Measurements from ENCODE around the gene DRC3. TPM values are rescaled to one million over a fixed set of nuclear protein-coding genes. Genes with fewer than 3 reads are reported as not detected.
A peak's percentile ranks its signal among the peaks of the same experiment; 100 is the strongest.

Gene DRC3
- polyA plus RNA-seq: 1 to 10 TPM in 2 of 3 donors, under 1 TPM in 1; 0.43 to 3.1 (median 1.9) TPM

- H3K27ac ChIP-seq (ENCODE audit: low read depth, low read length): no peak within 1 kb of the TSS
- 0 to 1% (median 0%) methylated on average over 52 to 59 of the region's 59 CpGs for WGBS, 3 donors
Observed at GRCh38 chr17:17972126-17972951, at the start of gene DRC3, which contains the start of gene TOM1L2. DRC3 (plus strand) TSS chr17:17972862; CDS start chr17:17977599, 4,737 bp downstream. TOM1L2 (minus strand) TSS chr17:17972400; CDS start chr17:17972313, 87 bp downstream.

DNA sequence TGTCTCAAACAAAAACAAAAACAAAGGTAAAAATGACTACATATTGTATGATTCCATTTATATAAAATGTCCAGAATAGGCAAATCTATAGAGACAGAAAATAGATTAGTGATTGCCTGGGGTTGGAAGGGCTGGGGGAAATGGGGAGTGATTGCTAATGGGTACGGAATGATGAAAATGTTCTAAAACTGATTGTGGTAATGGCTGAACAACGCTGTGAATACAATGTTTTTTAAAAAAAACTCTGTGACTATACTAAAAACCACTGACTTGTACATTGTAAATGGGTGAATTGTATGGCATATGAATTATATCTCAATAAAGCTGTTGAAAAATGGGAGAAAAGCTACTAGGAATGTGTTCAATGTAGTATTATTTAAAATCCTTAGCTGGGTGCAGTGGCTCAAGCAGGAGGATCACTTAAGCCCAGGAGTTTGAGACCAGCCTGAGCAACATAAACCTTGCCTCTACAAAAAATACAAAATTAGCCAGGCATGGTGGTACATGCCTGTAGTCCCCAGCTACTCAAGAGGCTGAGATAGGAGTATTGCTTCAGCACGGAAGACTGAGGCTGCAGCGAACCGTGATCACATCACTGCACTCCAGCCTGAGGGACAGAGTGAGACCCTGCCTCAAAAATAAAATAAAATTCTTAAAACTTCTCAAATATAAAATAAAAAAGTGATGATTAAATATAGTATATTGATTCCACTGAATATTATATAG, 48.4 kb upstream of the DRC3 start:
- WGBS, 3 donors: 96 to 98% (median 98%) methylated on average over 5 of the region's 5 CpGs
- no peak overlapping the region for H3K27ac ChIP-seq (ENCODE audit: low read depth, low read length)

DNA sequence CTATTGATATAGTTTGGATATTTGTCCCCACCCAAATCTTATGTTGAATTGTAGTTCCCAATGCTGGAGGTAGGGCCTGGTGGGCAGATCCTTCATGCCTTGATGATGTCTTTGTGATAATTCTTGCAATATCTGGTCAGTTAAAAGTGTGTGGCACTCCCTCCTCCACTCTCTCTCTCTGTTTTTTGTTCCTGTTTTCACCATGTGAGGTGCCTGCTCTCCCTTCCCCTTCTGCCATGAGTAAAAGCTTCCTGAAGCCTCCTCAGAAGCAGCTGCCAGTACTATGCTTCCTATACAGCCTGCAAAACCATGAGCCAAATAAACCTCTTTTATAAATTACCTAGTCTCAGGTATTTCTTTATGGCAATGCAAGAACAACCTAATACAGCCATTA, 47.8 kb upstream of the DRC3 start:
- no peak overlapping the region for H3K27ac ChIP-seq (ENCODE audit: low read depth, low read length)

DNA sequence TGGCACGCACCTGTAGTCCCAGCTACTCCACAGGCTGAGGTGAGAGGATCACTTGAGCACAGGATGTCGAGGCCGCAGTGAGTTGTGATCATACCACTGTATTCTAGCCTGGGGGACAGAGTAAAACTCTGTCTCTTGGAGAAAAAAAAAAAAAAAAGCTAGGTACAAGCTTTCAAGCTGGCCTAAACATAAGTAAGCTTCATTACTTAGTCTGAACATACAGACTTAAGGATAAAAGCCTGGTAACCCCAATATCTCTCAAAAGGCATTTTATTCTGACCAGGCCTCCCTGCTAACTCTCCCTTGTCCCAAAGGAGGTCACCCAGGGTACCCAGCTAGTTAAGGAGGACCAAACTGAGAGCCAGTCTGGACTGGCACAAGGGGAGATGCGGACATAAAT, 46.6 kb upstream of the DRC3 start:
- 84 to 98% (median 84%) methylated on average over 4 of the region's 4 CpGs for WGBS, 3 donors

DNA sequence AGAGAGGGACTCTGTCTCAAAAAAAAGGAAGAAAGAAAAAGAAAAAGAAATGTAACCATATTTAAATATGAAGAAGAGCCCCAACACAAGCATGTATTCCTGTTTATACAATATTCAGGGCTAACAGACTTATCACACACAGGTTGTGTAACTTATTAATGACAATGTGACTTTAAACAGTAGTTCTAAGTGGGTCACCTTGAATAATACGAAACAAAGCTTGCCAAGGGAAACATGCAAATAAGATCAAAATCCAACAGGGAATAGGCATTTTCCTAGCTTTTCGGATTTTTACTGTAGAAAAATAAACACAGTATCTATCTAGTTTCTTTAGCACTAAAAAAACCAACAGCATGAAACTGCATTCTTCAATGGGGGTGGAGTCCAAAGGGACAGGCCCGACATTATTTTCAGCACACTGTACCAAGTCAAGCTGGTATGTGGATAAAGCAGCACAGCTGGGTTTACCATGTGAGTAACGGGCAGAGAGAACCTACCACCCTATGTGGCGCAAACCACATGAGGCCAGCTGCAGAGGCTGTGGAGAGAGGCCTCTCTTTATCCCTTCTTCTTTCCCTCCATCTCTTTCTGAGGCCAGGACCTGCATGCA, 45.7 kb upstream of the DRC3 start:
- no peak overlapping the region for H3K27ac ChIP-seq (ENCODE audit: low read depth, low read length)
- 27 to 69% (median 64%) methylated on average over 5 of the region's 5 CpGs for WGBS, 3 donors

More for the DNA sequence above, 46.6 kb upstream of the DRC3 start:
- no peak overlapping the region for H3K27ac ChIP-seq (ENCODE audit: low read depth, low read length)

DNA sequence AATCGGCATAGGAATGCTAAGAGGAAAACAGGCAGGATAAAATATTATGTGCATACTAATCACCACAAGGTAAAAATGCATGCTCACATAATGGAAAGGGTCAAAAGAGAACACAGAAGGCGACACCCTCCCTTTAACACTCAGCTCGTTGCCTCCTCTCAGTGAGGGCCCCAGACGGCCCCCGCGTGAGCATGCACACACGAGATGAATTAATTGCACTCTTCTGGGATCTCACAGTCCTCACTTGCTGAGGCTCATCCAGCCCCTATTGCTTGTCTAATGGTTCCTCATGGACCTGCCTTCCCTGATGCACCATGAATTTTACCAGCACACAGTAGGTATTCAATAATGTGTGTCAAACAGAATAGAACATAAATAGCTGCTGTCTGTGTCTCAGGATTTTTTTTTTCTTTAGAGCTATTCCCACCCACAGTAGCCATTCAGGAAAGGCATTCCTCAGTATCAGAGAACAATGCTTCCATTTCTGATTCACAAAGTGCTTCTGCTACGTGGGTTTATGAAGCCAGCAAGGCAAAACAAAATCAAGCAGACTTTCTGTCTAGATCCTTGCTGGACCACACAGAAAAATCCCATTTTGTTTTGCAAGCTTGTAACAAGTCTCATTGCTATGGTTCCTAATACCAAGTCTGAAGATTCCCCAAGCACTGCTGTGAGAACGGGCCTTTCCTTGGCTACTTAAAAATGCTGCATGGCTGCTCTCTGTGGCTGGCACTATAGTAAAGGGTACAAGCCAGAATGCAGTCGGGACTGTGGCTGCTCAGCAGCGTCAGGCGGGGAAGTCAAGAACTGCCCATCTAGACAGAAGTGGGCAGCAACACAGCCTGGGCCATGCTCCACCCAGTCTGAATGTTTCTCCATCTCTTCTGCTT, 44.0 kb upstream of the DRC3 start:
- H3K27ac ChIP-seq (ENCODE audit: low read depth, low read length): no peak overlapping the region
- WGBS, 3 donors: 68 to 73% (median 72%) methylated on average over 12 of the region's 12 CpGs

DNA sequence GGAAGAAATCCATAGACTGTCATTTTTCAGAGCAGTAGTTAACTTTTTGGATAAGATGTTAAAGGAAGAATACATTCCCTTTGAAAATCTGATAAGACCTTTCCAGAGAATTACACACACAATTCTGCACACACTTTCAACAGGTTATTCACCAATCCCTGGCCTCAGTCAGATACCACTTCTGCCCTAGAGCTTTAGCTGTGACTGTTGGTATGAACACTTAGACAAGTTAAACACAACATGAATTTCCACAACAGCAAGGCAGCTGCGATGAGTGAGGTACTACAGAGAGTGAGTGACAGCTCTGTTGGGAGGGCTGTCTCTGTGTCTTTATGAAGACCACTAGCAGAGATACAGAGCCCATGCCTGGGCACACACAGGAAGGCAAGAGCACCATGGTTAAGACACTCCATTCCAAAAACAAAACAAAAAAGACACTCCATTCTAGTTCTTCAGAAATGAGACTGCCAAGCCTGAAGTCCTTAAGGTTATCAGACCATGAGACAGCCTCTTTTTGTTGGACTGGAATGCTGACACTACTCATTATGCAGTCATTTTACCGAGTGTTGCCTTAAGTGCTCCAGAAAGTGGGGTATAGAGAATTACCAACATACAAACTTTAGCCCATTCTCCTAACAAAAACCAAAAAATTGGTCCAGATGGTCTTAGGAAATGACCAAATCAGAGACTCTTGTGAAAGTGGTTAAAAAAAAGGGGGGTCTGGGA, 42.8 kb upstream of the DRC3 start:
- 55 to 79% (median 78%) methylated on average over 2 of the region's 2 CpGs for WGBS, 3 donors
- no peak overlapping the region for H3K27ac ChIP-seq (ENCODE audit: low read depth, low read length)

GRCh38 chr17:17930674-17931073, 42.0 kb upstream of the DRC3 start:
- no peak overlapping the region for H3K27ac ChIP-seq (ENCODE audit: low read depth, low read length)

DNA sequence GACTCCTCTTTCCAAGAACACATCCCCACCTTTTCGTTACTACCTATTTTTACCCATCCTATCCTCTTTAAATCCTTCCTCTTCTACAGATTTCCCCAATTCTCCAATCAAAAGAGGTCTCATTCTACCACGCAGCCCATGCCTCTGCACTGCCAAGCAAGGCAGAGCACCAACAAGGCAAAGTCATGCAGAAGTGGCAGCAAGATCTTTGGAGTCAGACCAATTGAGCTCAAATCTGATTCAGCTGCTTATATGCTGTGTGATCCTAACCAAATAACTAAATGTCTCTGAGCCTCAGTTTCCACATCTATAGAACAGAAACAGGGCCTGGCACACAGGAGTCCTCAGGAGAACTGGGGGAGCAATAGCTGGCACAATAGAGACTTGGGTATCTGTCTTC, 41.5 kb upstream of the DRC3 start:
- H3K27ac ChIP-seq (ENCODE audit: low read depth, low read length): no peak overlapping the region
- 86 to 97% (median 93%) methylated on average over 2 of the region's 2 CpGs for WGBS, 3 donors

DNA sequence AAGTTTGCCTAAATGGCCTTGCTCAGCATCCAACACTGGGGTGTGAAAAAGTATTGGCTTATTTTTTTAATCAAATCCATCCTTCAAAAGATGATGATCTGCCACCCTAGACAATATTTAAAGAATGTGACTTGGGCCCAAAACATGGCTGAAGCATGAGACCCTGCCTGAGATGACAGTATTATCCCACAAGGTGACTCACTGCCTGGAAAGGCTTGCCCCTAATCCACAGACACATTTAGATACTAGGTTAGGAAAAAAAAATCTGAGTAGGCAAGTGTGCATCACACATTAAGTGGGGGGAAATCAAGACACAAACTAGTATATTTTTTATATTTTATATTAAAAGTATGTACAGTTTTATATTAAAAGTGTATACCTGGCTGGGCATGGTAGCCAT, 38.9 kb upstream of the DRC3 start:
- no peak overlapping the region for H3K27ac ChIP-seq (ENCODE audit: low read depth, low read length)

GRCh38 chr17:17934214-17934613, 38.4 kb upstream of the DRC3 start:
- H3K27ac ChIP-seq (ENCODE audit: low read depth, low read length): no peak overlapping the region
- whole genome bisulfite sequencing, 3 donors: 80 to 96% (median 94%) methylated on average over 2 of the region's 2 CpGs

GRCh38 chr17:17934806-17935205, 37.9 kb upstream of the DRC3 start:
- H3K27ac ChIP-seq (ENCODE audit: low read depth, low read length): no peak overlapping the region
- 60 to 93% (median 66%) methylated on average over 3 of the region's 3 CpGs for WGBS, 3 donors

- 63 to 71% (median 69%) methylated on average over 6 of the region's 6 CpGs for WGBS, 3 donors
- H3K27ac ChIP-seq (ENCODE audit: low read depth, low read length): peak overlapping the region; percentile 23
Observed at GRCh38 chr17:17935321-17936271, 37.1 kb upstream of the DRC3 start.

GRCh38 chr17:17937201-17937853, 35.3 kb upstream of the DRC3 start:
- 61 to 82% (median 80%) methylated on average over 4 of the region's 4 CpGs for WGBS, 3 donors
- no peak overlapping the region for H3K27ac ChIP-seq (ENCODE audit: low read depth, low read length)

DNA sequence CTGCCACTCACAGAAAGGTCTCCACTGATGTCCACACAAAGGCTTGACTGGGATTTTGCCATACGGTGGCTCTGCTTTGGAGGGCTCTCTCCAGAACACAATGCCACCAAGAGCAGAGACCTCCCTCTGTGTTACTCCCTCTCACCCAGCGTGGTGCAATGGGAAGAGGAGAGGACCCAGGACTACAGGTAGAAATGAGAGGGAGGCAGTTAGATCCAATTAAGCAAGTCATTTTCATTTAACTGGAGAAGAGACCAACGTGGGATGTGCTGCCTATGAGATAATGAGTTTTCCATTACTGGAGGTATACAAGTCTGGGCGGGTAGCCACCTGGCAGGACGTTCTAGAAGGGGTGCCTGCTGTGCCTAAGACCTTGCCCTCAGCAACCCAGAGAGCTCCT, 34.7 kb upstream of the DRC3 start:
- 89 to 90% (median 89%) methylated on average over 5 of the region's 5 CpGs for WGBS, 3 donors
- H3K27ac ChIP-seq (ENCODE audit: low read depth, low read length): no peak overlapping the region

- H3K27ac ChIP-seq (ENCODE audit: low read depth, low read length): no peak overlapping the region
- 87 to 97% (median 96%) methylated on average over 8 of the region's 8 CpGs for WGBS, 3 donors
Observed at GRCh38 chr17:17938388-17939107, 34.1 kb upstream of the DRC3 start.
